WI38 (cell line): Measurements from ENCODE around the gene CRTC1.

Experiments
- H3K4me3 ChIP-seq: 2 replicates; pipeline ENCODE4 v1.5.1; 2011; ENCODE audit warnings: low read depth, mild to moderate bottlenecking, control low read depth, low read length
- TF ChIP-seq, protein P1 (sequence below): IDR thresholded peaks from 2 replicates; pipeline ENCODE4 v1.5.1; 2012; ENCODE audit warnings: low read depth, mild to moderate bottlenecking, control low read depth, low read length

The CRTC1 gene

GRCh38 chr19:18798384-18799352 is 115.2 kb downstream of the CRTC1 start:
- no peak overlapping the region for H3K4me3 ChIP-seq
- TF ChIP-seq, protein P1, sequence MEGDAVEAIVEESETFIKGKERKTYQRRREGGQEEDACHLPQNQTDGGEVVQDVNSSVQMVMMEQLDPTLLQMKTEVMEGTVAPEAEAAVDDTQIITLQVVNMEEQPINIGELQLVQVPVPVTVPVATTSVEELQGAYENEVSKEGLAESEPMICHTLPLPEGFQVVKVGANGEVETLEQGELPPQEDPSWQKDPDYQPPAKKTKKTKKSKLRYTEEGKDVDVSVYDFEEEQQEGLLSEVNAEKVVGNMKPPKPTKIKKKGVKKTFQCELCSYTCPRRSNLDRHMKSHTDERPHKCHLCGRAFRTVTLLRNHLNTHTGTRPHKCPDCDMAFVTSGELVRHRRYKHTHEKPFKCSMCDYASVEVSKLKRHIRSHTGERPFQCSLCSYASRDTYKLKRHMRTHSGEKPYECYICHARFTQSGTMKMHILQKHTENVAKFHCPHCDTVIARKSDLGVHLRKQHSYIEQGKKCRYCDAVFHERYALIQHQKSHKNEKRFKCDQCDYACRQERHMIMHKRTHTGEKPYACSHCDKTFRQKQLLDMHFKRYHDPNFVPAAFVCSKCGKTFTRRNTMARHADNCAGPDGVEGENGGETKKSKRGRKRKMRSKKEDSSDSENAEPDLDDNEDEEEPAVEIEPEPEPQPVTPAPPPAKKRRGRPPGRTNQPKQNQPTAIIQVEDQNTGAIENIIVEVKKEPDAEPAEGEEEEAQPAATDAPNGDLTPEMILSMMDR, result no peak

- H3K4me3 ChIP-seq, result no peak overlapping the region
- TF ChIP-seq, protein P1, result no peak
Observed at GRCh38 chr19:18799389-18799970, 116.0 kb downstream of the CRTC1 start.

DNA sequence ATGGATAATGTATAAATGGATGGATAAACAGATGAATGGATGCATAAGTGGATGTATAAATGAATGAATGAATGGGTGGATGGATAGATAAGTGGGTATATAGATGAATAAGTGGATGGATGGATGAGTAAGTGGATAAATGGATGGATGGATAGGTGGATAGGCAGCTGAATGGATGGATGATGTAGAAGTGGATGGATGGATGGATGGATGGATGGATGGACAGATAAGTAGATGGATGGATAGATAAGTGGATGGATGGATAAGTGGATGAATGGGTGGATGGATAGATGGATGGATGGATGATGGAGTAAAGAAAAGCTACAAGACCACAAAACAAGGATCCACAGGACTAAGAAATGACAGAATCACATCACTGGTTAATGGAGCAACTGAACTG is 116.6 kb downstream of the CRTC1 start:
- TF ChIP-seq, protein P1, result no peak
- H3K4me3 ChIP-seq, result no peak overlapping the region

GRCh38 chr19:18800636-18801035 is 117.2 kb downstream of the CRTC1 start:
- H3K4me3 ChIP-seq, result no peak overlapping the region
- TF ChIP-seq, protein P1, result no peak

- H3K4me3 ChIP-seq, result no peak overlapping the region
- TF ChIP-seq, protein P1, result no peak
Observed at GRCh38 chr19:18802354-18802753, 118.9 kb downstream of the CRTC1 start.

DNA sequence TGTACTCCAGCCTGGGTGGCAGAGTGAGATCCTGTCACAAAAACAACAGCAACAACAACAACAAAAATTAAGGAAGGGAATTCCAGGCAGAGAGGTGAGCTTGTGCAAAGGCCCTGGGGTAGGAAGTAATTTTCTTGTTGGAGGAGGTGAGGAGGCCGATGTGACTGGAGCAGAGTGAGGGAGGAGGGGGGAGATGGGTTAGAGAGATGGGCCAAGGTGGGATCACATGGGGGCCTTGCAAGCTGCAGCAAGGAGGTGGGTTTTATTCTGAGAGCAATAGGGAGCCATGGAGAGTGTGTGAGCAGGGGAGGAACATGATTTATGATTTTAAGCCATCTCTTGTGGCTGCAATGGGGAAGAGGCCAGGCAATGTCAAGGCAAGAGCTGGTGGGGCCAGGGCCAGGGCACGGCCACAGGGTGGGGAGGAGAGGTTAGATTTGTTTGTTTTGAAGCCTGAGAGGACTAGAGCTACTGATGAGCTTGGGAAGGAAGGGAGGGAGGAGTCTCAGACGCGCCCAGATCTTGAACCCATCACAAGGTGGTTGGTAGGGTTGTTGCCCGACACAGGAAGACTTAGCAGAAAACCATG is 120.2 kb downstream of the CRTC1 start:
- no peak overlapping the region for H3K4me3 ChIP-seq
- TF ChIP-seq, protein P1, result no peak
